NK-92 (cell line): ENCODE data around the gene POLR2H.
"Not testable (repeated sequence)": the region's sequence is repeated elsewhere in the genome, so short reads cannot be mapped to it uniquely, and the experiment has no call there.

Experiments
- DNase-seq: peaks from one replicate; lab custom pipeline; 2025; ENCODE audit not compliant: unreplicated experiment; lab: John Stamatoyannopoulos, UW

Gene POLR2H

DNA sequence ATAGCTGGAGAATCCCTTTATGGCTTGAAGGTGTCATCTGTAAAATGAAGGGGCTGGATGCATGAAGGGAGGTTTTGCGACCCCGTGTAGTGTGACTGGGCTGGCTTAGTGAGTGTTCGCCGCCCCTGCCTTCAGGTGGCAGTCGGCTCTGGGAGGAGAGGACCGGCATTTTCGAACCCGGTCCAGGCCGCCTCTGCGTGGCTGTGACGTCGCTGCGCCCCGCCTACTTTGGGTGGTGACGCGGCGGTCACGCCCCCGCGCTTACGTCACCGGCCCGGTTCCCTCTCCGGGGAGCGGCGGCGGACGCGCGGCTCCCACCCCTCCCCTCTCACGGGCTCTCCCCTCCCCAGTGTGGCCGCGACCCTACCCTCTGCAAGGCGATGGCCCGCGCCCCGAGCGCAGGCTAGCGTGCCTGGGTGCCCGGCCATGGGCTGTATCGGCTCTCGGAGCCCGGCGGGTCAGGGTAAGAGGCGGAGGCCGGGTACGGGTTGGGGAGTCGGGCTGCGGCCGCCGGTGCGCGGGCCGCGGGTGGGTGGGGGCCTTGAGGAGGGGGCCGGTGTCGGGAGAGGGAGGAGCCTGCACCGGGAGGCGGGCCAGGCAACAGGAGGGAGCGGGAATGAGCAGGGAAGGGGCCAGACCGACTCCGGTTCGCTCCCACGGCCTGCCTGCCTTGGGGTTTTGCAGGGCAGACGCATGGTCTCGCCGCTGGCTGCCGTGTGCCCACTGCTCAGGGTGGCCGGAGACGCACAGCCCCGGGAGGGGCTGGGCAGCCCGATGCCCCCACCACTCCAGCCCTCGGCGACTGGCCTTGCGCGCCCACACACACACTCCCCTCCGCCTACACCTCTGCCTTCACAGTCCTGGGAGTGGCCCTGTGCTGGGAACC lies 25.6 kb upstream of the POLR2H start:
- DNase-seq, result no peak

DNA sequence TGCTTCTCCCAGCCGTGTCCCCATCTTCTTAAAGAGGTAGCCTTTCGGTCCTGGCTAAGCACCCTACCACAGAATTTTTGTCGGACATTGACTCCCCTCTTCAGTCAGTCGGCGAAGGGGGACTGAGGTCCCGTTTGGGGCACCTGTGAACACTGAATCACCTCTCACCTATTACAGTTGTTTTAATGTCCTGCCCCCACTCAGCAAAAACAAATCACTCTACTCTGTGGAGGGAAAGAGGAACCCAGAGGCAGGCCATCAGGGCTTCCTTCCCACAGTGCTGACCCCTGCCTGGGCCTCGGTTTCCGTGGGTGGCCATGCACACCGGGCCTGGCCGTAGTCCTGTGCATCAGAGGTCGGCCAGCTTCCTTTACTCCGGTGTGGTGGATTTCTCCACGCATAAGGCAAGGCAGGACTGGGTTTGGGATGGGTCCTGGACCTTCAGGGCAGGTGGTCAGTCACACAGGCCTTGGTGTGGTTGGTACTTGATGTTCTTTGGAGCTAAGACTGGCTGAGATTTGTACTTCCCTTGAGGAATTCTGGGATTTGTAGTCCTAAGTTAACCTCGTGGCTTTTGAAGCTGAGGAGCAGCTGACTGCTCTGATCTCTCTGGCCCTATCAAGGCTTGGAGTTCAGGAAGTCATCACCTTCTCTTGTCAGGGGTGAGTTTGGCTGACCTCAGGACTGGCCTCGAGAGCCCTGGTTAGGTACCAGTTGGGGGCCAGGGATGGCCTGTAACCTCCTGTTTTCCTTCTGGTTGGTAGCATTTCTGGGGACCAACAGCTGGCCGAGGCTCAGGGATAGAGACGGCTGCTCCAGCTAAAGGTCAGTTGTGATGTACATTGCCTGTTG lies 24.7 kb upstream of the POLR2H start:
- DNase-seq, result no peak

DNA sequence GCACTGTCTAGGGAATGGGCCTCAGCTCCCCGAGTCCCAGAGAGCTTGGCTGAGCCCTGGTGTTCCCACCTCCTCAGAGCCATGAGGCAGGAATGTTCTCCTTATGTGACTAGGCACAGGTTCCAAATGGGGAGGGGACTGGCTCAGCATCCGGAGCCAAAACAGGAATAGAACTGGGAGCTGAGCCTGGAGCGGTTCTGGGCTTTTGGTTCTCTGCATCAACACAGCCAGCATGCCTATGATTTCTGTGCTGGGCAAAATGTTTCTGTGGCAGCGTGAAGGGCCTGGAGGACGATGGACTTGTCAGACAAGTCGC lies 24.2 kb upstream of the POLR2H start, which contains the start of gene FAM131A:
Gene FAM131A (plus strand): TSS at position 202 of the 316 bp plus-strand sequence. CDS start 31 bp downstream, at position 233.
- DNase-seq, result no peak

DNA sequence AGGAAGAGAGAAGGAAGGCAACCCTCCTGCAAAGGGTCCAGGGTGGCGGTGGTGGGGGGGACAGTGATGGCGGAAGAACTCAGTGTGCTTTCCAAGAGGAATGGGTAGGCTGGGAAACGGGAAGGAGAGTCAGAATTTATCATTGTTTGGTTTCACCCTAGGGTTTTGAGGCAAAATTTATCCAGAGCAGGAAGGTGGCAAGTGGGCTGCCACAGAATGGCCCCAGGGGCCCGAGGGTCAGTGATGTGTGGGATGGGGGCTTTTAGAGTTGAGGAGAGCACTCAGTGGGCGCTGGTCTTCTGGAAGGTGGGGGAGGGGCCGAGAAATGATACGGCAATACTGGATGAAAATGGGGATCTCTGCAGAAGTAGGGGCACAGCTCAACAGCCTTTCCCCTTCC lies 23.5 kb upstream of the POLR2H start:
- DNase-seq, result no peak

DNA sequence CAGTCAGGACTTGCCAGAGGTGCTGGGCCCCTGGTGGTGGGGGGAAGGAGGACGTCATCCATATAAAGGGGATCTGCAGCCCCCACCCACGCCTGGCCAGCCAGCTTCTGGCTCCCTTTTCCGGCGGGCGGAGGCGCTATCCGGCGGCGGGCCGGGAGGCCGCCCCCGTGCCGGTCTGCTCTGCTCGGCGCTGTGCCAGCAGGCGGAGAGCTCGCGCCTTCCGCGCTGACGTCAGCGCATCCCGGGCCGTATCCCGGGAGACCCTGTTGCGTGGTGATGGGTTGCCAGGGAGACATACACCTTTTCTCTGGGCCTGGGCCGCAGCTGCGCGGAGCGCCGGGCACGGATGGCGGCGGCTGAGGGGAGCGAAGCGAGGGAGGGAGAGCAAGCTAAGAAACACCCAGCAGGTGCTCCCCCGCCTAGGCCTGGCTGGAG lies 23.0 kb upstream of the POLR2H start:
- DNase-seq, result no peak

DNA sequence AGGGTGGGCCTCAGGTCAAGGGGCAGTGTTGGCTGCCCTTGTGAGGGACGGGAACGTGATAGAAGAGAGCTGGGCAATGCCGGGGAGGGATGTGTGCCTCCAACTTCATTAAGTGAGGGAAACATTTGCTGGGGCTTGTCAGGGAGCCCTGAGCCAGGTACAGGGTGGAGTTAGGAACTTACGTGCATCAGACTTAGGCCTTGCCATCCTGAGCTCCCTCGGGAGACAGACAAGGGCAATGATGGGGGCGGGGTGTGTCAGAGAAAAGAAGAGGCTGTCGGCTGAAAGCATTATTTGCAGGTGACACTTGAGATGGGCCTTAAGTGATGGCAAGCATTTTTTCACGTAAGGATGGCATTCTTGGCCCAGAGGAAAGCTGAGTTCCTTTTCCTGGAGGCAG lies 22.5 kb upstream of the POLR2H start:
- no peak for DNase-seq

DNA sequence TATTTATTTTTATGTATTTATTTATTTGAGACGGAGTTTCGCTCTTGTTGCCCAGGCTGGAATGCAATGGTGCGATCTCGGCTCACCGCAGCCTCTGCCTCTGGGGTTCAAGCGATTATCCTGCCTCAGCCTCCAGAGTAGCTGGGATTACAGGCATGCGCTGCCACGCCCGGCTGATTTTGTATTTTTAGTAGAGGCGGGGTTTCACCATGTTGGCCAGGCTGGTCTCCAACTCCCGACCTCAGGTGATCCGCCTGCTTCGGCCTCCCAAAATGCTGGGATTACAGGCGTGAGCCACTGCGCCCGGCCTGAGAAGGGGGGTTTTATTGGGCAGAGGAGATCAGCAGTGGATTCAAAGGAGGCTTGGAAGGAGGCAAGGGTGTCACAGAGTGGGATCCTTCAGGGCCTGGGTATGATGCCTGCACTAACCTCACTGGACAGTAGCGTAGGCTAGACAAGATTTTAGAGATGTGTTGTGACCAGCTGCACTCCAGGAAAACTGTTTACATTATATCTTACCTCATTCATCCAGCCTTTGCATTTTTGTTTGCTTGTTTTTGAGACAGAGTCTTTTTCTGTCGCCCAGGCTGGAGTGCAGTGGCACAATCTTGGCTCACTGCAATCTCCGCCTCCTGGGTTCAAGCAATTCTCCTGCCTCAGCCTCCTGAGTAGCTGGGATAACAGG lies 21.9 kb upstream of the POLR2H start:
- DNase-seq, result not testable (repeated sequence)

DNA sequence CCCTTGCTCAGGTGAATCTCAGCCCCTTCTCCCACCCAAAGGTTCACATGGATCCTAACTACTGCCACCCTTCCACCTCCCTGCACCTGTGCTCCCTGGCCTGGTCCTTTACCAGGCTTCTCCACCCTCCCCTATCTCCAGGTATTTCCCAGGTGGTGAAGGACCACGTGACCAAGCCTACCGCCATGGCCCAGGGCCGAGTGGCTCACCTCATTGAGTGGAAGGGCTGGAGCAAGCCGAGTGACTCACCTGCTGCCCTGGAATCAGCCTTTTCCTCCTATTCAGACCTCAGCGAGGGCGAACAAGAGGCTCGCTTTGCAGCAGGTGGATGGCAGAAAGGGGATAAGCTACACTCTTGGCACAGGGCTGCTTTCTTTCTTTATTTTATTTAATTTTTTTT lies 19.6 kb upstream of the POLR2H start:
- no peak for DNase-seq

DNA sequence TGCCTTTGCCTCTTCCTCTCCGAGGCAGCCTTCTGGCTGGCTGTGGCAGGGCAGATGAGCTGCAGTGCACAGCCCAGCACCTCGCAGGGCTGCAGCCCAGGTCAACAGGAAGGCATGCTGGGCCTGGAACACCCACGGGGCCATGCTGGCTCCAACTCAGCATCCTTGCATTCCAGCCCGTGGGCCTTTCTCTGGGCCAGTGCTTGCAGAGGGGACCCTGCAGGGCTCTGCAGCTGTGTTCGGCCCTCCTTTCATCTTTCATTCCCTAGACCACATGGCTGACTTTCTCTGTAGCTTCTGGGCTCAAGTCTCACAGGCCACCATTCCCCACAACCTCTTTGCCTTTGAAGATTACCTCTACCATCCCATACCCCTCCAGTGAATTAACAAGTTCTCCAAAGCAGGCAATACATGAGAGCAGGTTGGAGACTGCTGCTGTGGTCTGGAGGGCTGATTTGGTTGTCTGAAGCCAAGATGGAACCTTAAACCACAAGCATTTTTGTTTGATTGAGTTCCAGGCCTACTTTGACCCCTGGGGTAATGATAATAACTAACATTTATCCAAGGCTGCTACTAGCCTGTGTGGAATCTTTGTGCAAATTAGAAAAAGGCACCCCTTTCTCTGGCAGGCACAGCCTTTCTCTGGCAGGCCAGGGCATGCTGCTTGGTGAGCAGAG lies 18.2 kb upstream of the POLR2H start:
- no peak for DNase-seq

DNA sequence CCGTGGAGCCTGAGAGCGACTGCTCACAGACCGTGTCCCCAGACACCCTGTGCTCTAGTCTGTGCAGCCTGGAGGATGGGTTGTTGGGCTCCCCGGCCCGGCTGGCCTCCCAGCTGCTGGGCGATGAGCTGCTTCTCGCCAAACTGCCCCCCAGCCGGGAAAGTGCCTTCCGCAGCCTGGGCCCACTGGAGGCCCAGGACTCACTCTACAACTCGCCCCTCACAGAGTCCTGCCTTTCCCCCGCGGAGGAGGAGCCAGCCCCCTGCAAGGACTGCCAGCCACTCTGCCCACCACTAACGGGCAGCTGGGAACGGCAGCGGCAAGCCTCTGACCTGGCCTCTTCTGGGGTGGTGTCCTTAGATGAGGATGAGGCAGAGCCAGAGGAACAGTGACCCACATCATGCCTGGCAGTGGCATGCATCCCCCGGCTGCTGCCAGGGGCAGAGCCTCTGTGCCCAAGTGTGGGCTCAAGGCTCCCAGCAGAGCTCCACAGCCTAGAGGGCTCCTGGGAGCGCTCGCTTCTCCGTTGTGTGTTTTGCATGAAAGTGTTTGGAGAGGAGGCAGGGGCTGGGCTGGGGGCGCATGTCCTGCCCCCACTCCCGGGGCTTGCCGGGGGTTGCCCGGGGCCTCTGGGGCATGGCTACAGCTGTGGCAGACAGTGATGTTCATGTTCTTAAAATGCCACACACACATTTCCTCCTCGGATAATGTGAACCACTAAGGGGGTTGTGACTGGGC lies 16.8 kb upstream of the POLR2H start:
- no peak for DNase-seq

DNA sequence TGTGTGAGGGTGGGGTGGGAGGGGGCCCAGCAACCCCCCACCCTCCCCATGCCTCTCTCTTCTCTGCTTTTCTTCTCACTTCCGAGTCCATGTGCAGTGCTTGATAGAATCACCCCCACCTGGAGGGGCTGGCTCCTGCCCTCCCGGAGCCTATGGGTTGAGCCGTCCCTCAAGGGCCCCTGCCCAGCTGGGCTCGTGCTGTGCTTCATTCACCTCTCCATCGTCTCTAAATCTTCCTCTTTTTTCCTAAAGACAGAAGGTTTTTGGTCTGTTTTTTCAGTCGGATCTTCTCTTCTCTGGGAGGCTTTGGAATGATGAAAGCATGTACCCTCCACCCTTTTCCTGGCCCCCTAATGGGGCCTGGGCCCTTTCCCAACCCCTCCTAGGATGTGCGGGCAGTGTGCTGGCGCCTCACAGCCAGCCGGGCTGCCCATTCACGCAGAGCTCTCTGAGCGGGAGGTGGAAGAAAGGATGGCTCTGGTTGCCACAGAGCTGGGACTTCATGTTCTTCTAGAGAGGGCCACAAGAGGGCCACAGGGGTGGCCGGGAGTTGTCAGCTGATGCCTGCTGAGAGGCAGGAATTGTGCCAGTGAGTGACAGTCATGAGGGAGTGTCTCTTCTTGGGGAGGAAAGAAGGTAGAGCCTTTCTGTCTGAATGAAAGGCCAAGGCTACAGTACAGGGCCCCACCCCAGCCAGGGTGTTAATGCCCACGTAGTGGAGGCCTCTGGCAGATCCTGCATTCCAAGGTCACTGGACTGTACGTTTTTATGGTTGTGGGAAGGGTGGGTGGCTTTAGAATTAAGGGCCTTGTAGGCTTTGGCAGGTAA lies 16.0 kb upstream of the POLR2H start:
- DNase-seq, result no peak

DNA sequence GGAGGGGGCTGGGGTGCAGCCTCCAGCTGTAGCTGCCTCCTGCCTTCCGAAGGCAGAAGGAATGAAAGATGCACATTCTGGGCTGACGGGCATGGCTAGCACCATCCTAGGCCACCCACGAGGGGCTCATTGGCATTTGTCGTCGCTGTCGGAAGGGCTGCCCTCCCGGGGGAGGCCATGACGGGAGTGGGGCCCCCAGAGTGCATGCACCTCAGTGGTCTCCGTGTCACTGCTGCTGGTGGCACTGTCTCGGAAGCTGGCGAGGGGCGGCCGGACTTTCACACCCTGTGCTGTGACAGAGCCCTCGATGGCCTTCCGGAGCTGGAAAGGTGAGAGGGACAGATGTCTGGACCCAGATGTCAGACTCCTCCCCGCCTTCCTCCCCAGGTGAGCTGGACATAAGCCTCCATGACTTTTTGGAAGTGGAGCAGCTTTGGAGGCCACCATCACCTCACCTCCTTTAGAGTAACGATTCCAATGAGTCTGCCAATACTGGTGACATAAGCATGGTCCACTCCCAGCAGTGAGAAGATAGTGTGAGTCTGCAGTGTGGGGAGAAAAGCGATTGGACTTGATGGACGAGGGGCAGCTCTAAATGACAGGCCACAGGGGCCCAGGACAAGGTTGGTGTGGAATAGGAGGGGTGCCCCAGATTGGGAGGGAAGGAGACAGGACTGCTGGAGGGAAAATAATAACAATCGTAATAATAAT lies 14.9 kb upstream of the POLR2H start:
- DNase-seq, result no peak

DNA sequence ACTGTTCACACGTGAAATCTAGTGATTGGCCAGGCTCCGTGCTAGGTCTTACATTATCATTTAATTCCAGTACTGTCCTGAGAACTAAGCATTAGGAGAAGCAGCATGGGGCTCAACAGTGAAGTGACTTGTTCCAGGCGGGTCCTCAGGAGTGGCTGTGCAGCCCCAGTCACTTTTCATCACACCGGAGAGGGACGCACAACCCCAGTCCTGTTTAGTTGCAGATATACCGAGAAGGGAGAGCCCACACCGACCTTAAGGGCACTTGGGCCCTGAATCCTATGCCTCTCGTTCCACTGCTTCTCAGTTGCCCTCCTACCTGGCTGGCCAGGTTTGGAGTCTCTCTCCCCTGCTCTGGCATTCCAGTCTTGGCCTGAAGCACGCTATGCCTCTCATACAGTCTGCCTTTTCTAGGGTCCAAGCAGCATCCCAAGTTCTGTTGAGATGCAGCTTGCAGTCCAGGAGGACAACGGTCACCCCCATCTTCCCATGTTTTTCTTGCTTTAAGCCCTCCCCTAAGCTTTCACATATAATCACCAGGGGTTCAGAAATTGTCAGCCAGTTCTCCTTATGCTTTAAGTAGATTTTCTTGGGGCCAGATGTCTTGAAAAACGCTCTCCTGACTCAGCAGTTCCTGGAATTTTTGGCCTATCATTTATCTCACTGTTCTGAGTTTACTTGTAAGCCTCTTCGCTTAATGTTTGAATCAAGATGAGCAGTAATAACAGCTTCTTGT lies 14.0 kb upstream of the POLR2H start:
- DNase-seq, result no peak

DNA sequence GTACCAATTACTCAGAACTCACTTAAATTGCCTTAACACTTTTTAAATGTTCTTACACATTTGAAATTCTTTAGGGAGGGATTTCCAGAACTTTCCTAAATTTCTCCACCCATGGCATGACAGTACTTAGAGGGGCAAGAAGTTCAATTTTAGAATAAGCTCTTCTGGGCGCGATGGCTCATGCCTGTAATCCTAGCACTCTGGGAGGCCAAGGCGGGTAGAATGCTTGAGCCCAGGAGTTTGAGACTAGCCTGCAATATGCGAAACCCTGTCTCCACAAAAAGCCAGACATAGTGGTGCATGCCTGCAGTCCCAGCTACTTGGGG lies 13.5 kb upstream of the POLR2H start:
- no peak for DNase-seq

DNA sequence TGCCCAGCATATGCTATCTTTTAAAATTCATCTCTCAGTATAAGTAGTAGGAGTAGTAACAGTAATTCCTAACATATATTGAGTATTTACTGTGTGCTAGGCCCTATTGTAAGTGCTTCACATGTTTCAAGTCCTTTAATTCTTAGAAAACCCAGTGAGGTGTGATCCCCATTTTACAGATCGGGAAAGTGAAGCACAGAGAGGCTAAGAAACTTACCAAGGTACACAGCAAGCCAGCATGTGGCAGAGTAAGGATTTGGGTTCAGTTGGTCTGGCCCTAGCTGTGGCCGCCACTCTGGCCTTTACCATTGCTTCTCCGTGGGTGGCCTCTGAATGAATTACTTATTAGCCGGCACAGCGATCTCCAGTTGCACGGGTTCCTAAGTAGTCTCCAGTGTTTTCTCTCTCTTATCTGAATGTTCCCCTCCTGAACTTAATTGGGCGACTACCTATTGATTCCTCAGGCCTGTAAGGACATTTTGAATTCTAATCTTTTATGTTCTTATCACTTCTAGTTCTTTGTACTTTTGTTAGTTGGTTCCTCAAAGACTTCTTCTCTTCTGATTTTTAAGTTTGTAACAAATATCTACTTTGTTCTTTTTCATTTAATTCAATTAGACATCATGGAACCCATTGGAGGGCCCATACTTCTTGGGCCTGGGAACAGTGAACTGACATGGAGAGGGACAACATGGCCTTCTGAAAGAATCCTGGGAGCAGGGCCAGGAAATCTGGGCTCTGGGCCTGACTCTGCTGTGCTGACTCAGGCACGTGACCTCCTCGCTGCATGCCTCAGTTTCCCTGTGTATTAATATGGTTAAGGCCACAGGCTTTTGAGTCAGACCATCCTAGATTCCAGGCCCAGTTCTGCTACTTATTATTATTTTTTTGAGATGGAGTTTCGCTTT lies 11.7 kb upstream of the POLR2H start:
- DNase-seq, result no peak

DNA sequence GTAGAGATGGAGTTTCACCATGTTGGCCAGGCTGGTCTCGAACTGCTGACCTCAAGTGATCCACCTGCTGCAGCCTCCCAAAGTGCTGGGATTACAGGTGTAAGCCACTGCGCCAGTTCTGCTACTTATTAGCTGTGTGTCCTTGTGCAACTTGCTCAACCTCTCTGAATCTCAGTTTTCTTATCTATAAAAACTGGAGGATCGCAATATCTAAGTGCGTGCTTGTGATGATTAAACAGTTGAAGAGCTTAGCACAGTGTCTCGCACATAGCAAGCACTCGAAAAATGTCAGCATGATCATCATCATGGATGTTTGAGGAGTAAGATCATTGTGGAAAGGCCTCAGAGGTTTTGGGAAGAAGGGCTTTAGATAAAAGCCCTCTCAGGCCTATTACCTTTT lies 10.9 kb upstream of the POLR2H start:
- DNase-seq, result no peak

DNA sequence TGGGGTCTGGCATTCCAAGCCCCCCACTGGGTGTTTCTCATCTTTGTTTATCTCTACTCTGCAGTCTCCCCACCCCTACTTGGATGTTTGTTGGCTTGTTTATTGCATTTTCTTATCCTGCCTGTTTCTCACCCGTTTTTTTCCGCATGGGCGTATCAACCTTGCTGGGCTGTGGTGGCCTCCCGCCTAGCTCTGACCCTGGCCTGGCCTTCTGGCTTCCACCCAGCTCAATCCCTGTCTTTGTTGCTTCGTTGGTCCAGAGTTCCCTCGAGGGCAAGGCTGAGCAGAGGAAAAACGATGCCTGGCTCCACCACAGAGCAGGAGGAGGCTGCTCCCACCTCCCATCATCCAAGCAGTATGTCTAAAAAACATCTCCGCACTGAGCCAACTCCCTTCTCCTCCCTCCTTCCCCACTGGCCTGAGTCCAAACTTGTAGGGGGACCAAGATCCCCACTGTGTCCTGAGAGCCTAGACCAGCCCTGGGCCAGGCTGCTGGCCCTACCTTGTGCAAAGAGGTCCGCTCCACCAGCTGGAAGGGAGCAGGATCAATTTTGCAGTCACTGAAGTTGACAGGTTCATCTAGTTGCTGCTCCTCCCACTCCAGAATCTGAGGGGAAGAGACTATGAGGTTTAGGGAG lies 9.9 kb upstream of the POLR2H start:
- no peak for DNase-seq
